Breast epithelium (tissue), 4 donors: ENCODE results near the gene DNAI1. TPM values are rescaled to one million over a fixed set of nuclear protein-coding genes. Genes with fewer than 3 reads are reported as not detected.

Experiments
- DNase-seq, 2 donors: peaks; one replicate each; pipeline ENCODE4 v3.0.0-alpha.2; 2019; ENCODE audit warnings: low spot score in 2 of 2
- H3K27ac ChIP-seq, 2 donors: fragments of 200-600 bp; sonication (generic) in 1 of 2; one replicate each; pipeline ENCODE4 v1.5.1; 2016 to 2019; ENCODE audit warnings: mild to moderate bottlenecking in 1 of 2
- H3K27me3 ChIP-seq, 2 donors: fragments of 200-600 bp; sonication (generic) in 1 of 2; one replicate each; pipeline versions ENCODE4 v1.5.1 to v1.6.0; 2017 to 2019; ENCODE audit warnings: control low read depth in 1 of 2, mild to moderate bottlenecking in 1 of 2
- H3K36me3 ChIP-seq: fragments of 200-600 bp; one replicate; pipeline ENCODE4 v1.5.1; 2019
- H3K4me1 ChIP-seq, 2 donors: fragments of 200-600 bp; sonication (generic); one replicate each; pipeline ENCODE4 v1.5.1; 2016 to 2019; ENCODE audit warnings: control low read depth in 1 of 2
- H3K4me3 ChIP-seq, 3 donors: fragments of 200-600 bp; sonication (generic); 1 replicate in 2 of 3; 2 replicates in 1 of 3; pipeline ENCODE4 v1.5.1; 2016 to 2019; ENCODE audit warnings: mild to moderate bottlenecking in 3 of 3, moderate library complexity in 2 of 3
- H3K9me3 ChIP-seq, 2 donors: fragments of 200-600 bp; sonication (generic) in 1 of 2; one replicate each; pipeline ENCODE4 v1.5.1; 2016 to 2019; ENCODE audit warnings: control low read depth in 1 of 2
- CTCF ChIP-seq, 3 donors: fragments of 450-650 bp; IDR thresholded peaks; one replicate each; pipeline ENCODE4 v1.5.1; 2016 to 2017; ENCODE audit warnings: antibody characterized with exemption in 3 of 3, mild to moderate bottlenecking in 3 of 3, moderate library complexity in 3 of 3
- POLR2A ChIP-seq: fragments of 450-650 bp; IDR thresholded peaks from one replicate; pipeline ENCODE4 v1.6.1; 2016; ENCODE audit warnings: antibody characterized with exemption, mild to moderate bottlenecking, moderate library complexity
- POLR2AphosphoS5 ChIP-seq, 3 donors: sonication (generic); formaldehyde crosslinking; IDR thresholded peaks; one replicate each; pipeline ENCODE4 v1.6.1; 2017; ENCODE audit warnings: antibody characterized with exemption in 3 of 3
- intact Hi-C: fragments of 100-400 bp; cut with DNase I; formaldehyde crosslinking; loops from one replicate; pipeline ENCODE4 v1.15.1; 2023; ENCODE audit warnings: low total_unique reads
- total RNA-seq, 3 donors: library from RNA; depleted of rRNA; stranded (reverse); fragments of >200 nt; gene quantifications; one replicate each; pipeline ENCODE4 v1.1.0, GENCODE V29; 2016

Gene DNAI1
- total RNA-seq, 3 donors from 2014 or later: 1.6 to 3.2 TPM; not detected in 1

- TF ChIP-seq POLR2AphosphoS5 (IDR thresholded peaks at IDR 0.05) (no peak), POLR2A (no peak), CTCF (IDR thresholded peaks at IDR 0.05) (no peak)
- intact Hi-C loops: no loop called here
Measured at GRCh38 chr9:34451545-34451944, 7.1 kb upstream of the DNAI1 start.

GRCh38 chr9:34452568-34452967 lies 6.0 kb upstream of the DNAI1 start:
- H3K36me3 ChIP-seq: no peaks in the 10 kb centered on the region
- peaks cover 0 to 2% of the 10 kb centered on the region in 2 donors for H3K4me1 ChIP-seq
- H3K27ac ChIP-seq: no peak overlapping the region
- TF ChIP-seq CTCF (IDR thresholded peaks at IDR 0.05) (no peak), POLR2AphosphoS5 (IDR thresholded peaks at IDR 0.05) (no peak), POLR2A (no peak)
- no peak for DNase-seq
- no peaks in the 10 kb centered on the region for H3K9me3 ChIP-seq
- H3K27me3 ChIP-seq: no peaks in the 10 kb centered on the region
- H3K4me3 ChIP-seq: no peak overlapping the region
- intact Hi-C loops: no loop called here

More at GRCh38 chr9:34451545-34451944, 7.1 kb upstream of the DNAI1 start:
- Histone ChIP-seq H3K27ac (peak overlapping the region in 1 of 2 donors; percentile 46), H3K4me3 (no peak overlapping the region), H3K9me3 (no peaks in the 10 kb centered on the region), H3K4me1 (peaks cover 0 to 2% of the 10 kb centered on the region in 2 donors), H3K36me3 (no peaks in the 10 kb centered on the region), H3K27me3 (no peaks in the 10 kb centered on the region)
- DNase-seq: no peak

GRCh38 chr9:34454571-34455065 lies 4.0 kb upstream of the DNAI1 start:
- no peaks in the 10 kb centered on the region for H3K36me3 ChIP-seq
- intact Hi-C loops: no loop called here
- H3K4me1 ChIP-seq: peaks cover 0 to 2% of the 10 kb centered on the region in 2 donors
- no peaks in the 10 kb centered on the region for H3K9me3 ChIP-seq
- H3K4me3 ChIP-seq: no peak overlapping the region
- no peak for DNase-seq
- TF ChIP-seq POLR2AphosphoS5 (IDR thresholded peaks at IDR 0.05) (no peak), CTCF (IDR thresholded peaks at IDR 0.05) (no peak), POLR2A (no peak)
- no peaks in the 10 kb centered on the region for H3K27me3 ChIP-seq
- H3K27ac ChIP-seq: no peak overlapping the region

- Histone ChIP-seq H3K4me1 (no peaks in the 10 kb centered on the region), H3K27me3 (no peaks in the 10 kb centered on the region), H3K4me3 (no peak overlapping the region), H3K9me3 (no peaks in the 10 kb centered on the region), H3K27ac (no peak overlapping the region), H3K36me3 (no peaks in the 10 kb centered on the region)
- no peak for DNase-seq
- intact Hi-C loops: no loop called here
- TF ChIP-seq CTCF (IDR thresholded peaks at IDR 0.05): no peak
Measured at GRCh38 chr9:34456151-34456550, 2.5 kb upstream of the DNAI1 start.

GRCh38 chr9:34456746-34457145 lies 1.9 kb upstream of the DNAI1 start:
- no peak for DNase-seq
- Histone ChIP-seq H3K4me1 (no peaks in the 10 kb centered on the region), H3K4me3 (peak overlapping the region; percentile 78 to 88 (median 82)), H3K36me3 (no peaks in the 10 kb centered on the region), H3K9me3 (no peaks in the 10 kb centered on the region), H3K27ac (peak overlapping the region; percentile 75 to 87), H3K27me3 (no peaks in the 10 kb centered on the region)
- TF ChIP-seq POLR2AphosphoS5 (IDR thresholded peaks at IDR 0.05) (no peak), CTCF (IDR thresholded peaks at IDR 0.05) (no peak), POLR2A (no peak)
- intact Hi-C loops: no loop called here
